ENCODE data around the gene DNMT3L.
"Not testable (repeated sequence)": the region's sequence is repeated elsewhere in the genome, so short reads cannot be mapped to it uniquely, and the experiment has no call there.

The DNMT3L gene

GRCh38 chr21:44197156-44197516 is 64.6 kb downstream of the DNMT3L start:
- DNase-seq (ENCODE audit: low read depth in 2 of 2) = not testable (repeated sequence)
